GM21737 (cell line): Measurements from ENCODE around the gene PRDM11.

Experiments used
- ATAC-seq: cut with Tn5 transposase; IDR thresholded peaks from one replicate; pipeline ENCODE4 v1.9.1; 2021; ENCODE audit warnings: mild to moderate bottlenecking, moderate library complexity; ENCODE audit not compliant: unreplicated experiment

Gene PRDM11

DNA sequence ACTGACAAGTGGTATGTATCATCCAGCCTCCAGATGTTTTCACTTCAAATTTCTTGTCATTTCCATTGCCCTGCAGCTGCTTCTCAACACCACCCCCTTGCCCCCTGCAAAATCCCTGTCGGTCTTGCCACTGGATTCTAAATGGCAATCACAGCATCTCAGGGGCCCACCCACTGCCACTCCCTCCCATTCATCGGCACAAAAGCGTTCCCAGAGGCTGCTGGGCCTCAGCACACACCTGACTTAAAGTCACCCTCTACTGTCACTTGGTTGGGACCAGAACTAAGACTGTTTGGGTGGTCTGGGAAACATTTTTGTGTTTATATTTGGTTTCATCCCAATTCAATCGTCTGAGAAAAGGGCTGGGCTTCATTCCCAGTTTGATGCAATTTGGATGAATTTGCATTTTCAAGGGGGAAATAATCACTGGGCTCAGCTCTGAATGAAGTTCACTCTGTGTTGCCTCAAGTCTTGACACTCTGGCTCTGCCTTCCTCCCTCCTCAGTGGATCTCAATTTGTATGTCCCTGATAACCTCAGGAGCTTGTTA, 112.6 kb downstream of the PRDM11 start:
- no peak for ATAC-seq

DNA sequence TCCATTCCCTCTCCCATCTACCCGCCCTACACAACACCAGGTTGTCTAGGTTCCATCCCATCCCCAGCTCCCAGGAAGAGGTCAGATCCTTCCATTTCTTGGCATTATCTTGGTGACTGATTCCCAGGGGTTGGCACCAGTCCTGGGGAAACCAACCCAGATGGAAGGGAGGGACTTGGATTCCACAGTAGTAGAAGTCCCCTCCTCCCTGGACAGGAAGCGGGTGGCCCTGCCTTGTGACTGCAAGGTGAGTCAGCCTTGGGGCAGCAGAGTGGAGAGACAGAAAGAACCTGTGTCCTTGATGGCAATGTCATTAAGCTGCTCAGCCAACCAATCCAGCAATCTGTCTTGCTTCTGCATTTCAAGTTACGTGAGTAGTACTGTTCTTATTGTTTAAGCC, 113.2 kb downstream of the PRDM11 start:
- ATAC-seq: no peak

DNA sequence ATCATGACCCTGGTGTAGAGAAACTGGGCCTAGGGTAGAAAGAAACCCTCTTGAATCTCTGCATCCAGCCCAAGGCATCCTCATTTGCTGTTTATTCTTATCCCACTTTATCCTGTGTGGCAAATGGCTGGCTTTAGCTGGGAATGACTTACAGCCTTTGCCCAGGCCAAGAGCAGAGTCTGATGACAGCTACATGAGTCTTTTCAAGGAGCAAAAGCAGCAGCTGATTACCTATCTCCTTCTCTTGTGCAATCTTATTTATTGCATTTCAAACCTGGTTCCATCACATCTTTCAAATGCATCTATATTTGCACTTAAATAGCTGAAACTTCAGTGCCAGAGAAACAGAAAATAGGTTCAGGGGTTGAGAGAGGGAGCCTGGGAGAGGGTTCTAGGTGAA, 113.6 kb downstream of the PRDM11 start:
- ATAC-seq: no peak

DNA sequence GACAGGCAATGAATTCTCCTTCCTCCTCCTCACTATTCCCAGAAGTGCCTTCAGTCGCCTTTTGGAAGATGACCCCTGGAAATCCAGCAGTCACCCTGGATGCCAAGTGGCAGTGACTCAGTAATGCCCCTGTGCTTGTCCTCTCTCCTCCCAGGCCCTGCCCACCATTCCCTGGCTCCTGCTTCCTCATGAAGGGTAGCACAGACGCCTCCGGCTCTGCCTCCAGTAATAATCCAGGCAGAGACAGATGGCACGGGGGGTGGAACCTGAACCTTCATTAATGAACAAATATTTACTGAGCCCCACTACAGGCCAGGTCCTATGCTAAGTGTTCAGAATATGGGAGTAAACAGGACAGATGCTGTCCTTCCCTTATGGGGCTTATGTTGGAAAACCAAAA, 116.5 kb downstream of the PRDM11 start:
- no peak for ATAC-seq

DNA sequence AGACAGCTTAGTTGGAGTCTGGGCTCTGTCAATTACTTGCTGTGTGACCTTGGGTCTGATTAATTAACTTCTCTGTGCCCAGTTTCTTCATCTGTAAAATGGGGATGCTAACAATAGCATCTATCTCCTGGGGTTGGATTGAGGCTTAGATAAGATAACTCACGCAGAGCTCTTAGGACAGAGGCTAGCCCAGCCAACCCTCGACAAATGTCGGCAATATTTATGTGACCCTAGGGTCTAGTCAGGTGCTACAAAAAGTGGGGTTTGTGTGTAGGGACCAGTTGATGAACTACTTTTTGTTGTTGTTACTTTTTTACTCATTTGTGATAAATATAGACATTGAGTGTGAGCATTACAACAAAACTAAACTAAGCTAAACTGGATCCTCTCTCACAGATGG, 117.3 kb downstream of the PRDM11 start:
- no peak for ATAC-seq

DNA sequence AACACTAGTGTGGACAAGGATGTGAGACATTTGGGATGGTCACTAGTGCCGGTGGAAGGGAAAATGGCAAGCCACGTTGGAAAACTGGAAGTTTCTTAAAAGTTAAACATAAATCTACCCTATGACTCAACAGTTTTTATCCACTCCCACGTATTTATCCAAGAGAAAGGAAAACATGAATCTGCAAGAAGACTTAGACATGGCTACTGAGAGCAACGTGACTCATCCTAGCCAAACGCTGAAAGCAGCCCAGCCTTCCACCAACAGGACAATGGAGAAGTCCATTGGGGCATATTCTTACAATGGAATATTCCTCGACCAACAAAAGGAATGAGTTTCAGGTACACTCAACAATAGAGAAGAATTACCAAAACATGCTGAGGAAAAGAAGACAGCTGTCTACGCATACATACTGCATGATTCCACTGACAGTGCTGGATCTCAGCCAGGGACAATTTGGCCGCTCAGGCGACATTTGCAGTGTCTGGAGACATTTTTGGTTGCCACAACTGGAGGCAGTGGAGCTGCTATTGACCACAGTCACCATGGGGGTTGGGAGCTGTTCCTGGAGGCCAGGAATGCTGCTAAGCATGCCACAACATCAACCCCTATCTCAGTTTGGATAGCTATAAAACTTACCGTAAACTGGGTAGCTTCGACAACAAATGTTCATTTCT, 118.5 kb downstream of the PRDM11 start:
- ATAC-seq: no peak

DNA sequence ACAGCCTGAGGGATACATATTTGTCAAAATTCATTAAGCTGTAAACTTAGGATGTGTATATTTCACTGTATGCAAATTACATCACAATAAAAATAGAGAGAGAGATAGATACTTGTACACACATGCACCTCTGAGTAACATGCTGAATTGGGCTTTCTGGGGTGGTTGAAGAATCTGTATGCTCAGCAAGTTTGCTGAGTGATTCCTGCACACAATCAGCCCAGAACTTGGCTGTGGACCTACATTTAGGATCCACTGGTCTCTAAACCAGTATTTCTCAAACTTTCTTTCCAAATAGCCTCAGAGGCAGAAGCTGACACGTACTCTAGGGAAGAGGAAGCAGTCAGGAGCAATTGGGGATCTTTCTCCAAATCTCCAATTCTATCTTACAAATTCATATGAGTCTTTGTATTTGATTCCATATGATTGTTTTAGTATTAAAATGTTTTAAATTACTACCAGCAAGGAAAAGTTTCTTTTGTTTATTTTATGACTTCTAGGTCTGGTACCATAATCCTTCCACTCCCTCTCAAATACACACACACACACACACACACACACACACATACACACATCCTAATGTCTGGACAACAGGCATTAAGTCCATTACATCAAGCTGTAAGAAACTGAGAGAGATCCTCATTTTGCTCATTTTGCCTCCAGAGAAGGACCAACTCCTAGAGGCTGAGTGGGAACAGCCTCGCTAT, 119.7 kb downstream of the PRDM11 start:
- no peak for ATAC-seq

DNA sequence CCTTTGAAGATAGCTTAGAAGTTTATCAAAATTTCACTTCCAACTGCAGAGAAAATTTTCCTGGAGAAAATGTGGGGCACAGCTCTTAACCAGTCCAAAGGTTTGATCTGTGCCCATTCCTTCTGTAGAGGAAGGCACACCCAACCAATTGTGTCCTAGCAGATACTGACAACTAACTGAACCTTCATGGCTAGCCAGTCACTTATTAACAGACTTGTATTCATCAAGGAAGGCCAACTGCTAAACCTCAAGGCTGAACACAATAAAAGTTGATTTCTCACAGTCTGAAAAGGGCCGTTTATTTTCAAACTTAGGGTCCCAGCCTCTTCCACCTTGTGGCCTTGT, 120.2 kb downstream of the PRDM11 start:
- ATAC-seq: no peak

DNA sequence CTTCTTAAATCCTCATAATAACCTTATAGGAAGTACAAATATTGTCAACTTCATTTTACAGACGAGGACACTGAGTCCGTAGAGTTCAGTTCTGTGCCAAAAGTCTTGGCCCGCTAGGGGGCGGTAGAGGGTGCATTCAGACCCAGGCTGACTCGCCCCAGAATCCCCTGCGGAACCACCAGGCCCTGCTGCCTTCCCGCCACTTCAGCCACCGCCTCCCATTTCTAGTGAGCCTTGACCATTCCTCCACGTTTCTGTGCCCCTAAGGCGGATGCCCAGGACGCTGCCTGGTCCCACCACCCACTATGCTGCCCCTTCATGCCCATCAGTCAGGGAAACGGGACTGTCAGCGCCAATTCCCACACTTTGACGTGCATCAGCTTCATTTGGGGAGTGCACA, 120.6 kb downstream of the PRDM11 start:
- no peak for ATAC-seq

DNA sequence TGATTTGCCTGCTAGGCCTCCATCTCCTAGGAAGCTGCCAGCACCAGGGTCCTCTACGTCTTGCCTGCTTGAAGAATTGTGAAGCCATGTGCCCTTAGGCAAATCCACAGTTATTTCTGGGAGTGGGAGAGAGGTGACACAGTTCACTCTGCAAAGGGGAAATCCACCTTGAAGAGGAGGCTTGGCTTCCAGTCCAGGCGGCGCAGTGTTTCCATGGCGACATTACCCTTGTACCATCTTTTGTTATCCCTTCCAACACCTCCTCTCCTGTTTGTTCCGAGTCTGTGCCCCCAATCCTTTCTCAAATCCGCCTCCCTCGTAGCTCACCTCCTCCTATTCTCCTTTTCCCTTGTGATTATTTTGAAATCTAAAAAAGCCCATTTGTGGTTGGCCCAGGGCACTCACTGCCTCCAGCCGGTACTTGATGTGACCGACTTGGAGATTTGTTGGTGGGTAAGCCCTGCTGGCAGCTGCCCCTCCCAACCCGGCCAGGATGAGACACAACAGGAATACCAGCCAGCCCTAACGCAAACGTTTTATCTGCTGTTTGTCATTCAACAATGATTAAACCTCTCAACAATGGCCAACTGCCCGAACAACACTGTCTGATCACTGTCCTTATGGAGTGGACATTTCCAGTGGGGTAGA, 121.3 kb downstream of the PRDM11 start:
- no peak for ATAC-seq

DNA sequence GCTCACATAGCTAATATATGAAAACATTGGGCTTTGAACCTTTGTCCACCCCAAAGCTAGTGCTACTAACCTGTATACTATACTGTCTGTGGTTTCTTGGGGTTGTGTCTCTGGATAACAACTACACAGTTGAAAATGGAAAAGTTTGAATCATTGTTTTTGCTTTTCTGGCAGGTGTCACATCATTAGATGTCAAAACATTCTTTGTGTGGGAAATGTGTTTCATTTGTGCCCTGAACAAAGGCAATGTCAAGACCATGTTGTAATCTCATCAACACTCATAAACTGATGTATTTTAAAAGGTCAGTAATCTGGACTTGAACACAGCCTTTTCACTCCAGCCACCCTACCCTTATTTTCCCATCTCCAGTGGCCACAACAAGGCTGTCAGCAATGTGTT, 123.2 kb downstream of the PRDM11 start:
- ATAC-seq: no peak

DNA sequence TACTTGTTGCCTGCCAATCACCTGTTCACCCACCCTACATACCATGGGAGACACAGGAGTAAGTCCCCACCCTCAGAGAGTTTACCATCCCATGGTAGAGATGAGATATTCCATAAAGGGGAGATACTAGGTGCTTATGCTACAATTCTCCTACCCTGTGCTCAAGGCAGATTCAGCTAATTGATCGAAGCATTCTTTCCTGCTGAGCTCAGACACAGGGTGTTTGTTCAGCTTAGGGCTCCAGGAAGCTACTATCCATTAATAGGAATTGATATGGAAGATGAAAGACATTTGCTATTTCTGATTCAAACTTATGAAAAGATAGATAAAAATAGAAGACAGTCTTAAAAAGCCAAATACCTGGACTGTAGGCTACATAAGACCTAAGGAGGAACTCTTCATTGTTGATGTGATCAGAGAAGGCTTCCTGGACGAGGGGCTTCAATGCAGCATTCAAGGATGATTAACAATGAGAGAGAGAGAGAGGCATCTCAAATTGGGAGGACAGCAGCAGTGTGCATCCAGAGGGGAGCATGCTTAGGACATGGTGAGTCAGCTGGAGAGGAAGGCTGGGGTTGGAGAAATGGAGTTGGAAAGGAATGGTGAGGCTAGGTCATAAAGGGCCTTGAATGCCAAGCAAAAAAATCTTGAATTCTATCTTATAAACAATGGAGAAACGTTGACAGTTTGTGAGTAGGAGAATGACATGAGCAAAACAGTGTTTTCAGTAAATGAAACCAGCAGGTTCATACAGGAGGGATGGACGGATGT, 124.7 kb downstream of the PRDM11 start:
- ATAC-seq: no peak

DNA sequence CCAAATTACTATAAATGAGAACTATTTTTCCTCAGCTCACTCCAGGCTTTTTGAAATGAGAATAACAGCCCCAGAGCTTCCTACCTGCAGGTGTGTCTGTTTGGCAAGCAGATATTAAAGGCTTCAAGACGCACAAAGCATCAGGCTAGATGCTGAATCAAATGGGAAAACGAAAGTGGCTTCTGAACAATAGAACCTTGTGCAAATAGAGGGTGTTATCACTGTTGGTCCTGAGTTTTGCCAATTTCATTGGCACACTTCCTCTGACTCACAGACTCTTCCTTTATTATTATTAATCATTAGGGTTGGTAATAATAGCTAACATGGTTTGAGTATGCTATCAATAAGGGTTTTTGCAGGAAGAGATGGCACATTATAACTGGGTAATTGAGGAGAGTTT, 126.3 kb downstream of the PRDM11 start:
- no peak for ATAC-seq

DNA sequence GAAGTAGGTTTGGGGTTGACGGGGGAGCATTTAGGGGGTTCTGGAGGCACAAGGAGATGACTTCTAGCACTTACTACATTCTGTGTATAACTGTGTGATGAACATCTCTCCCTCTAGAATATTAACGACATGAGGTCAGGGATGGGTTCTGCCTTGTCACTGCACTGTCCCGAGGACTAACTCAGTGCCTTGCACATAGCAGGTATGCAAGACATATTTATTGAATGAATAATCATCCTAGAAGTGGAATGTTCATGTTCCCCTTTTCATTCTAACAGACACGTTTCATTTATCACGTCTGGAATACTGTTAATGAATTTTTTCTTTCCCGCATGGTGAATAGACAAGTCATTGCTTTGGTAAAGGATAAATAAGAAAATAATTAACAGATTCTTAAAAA, 127.1 kb downstream of the PRDM11 start:
- no peak for ATAC-seq

DNA sequence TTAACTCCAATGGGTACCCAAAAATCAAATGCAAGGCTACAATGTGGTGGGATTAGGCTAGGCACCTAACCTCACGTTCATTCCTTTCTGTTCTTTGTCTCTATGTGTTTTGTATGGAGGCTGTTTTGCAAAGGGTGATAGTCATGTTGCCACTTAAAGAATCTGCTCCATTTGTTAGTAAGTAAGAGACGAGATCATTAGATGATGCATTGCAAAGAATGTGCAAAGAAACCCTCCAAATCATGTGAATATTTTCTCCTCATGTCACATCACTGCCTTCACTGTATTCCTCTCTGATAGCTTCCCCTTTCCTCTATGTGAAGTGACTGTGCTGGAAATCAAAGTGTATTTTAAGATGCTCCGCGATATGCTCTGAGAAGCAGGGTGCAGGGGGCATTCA, 127.8 kb downstream of the PRDM11 start:
- no peak for ATAC-seq

DNA sequence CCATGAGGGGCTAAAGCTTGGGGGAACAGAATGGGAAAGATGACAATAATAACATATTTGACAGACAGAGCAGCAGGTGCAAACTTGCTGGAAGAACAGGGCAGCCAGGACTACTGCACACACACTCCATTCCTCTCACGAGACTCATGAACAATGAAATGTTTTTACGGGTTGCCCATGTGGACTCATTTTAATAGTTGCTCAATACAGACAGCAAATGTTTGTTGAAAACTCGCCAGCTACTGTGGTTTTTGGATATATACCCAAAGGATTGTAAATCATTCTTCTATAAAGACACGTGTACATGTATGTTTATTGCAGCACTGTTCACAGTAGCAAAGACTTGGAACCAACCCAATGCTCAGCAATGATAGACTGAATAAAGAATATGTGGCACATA, 129.4 kb downstream of the PRDM11 start:
- ATAC-seq: no peak

DNA sequence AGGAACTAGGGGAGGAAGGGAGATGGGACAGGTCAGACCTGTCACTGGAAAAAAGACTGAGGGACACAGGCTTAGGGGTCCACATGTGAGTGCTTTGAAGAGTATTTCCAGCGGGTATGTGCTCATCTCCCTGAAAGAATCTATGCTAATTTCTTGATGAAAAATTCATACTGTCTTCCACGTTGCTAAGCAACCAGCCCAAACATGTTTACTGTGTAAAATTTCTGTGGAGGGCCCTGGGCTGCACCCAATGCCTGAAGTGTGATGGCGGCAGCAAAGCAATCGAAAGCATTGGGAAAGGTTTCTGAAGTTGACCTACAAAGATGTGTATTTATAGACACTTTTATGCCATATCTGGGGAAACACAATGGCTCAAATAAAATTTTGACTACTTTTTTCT, 132.3 kb downstream of the PRDM11 start:
- no peak for ATAC-seq

DNA sequence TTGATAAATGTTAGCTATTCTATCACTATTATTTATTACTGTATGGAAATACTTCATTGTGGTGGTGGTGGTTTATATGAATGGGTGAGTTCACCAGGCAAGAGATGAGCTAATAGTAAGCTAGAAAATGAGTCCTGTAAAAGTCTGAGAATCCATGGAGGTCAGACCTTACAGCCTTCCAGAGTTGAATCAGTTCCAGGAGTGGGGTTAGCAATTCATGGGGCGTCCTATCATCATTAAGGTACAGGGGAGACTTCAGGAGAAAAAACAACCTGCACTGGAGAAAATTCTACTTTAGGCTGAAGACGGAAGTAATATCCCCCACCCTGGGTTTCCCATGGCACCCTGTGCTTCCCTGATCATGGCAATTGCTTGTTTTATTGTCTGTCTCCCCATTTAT, 133.2 kb downstream of the PRDM11 start:
- no peak for ATAC-seq

DNA sequence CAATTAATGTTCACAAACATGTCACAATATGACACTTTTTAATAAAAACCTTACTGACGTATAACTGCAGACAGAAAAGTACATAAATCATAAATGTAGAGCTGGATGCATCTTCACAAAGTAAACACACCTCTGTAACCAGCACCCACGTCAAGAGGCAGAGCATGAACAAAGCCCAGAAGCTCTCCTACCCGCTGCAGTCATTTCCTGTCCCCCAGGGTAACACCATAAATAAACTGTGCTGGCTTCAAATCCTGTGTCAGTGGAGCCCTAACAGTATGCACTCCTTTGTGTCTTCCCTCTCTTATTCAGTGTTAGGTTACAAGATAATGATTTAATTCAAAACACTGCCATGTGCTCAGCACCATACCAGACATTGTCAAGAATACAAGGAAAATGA, 134.0 kb downstream of the PRDM11 start:
- ATAC-seq: no peak

DNA sequence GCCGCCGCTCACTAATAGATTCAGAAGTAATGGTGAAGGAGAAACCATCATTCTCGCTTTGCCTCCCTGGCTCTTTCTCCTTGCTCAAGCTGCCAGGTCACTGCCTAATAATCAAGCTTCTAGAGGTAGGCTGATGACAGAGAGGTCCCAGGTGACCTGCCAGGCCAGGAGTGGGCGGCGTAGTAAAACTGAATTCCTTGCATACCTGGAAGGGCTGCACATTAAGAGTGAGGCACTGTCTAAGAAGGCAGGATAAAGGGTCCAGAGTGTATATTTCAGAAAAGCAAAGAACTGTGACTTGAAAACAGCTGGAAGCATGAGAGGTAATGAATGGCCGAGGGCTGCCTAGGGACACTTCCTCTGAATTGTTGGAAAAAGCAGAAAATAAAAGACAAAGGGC, 135.6 kb downstream of the PRDM11 start:
- ATAC-seq: no peak
